Astrocyte (in vitro differentiated cells and primary cell): ENCODE results near the gene HBP1. TPM values are rescaled to one million over a fixed set of nuclear protein-coding genes. Genes with fewer than 3 reads are reported as not detected.

ENCODE experiments used
- DNase-seq: peaks from one replicate; pipeline ENCODE4 v3.0.0-alpha.2; 2010; ENCODE audit warnings: low read depth
- FAIRE-seq: peaks from 2 replicates; lab custom pipeline; 2011; peaks lifted over from hg19 to GRCh38; lab: Jason Lieb, UNC
- H2AFZ ChIP-seq: 2 replicates; pipeline ENCODE4 v1.6.0; 2012; ENCODE audit warnings: low read depth, low read length, inconsistent platforms
- H3K27ac ChIP-seq: 2 replicates; pipeline ENCODE4 v1.5.1; 2011; ENCODE audit warnings: low read depth, low read length, inconsistent platforms
- H3K27me3 ChIP-seq: 2 replicates; pipeline ENCODE4 v1.6.0; 2011; ENCODE audit warnings: low read length, inconsistent platforms; ENCODE audit not compliant: insufficient read depth
- H3K36me3 ChIP-seq: 2 replicates; pipeline ENCODE4 v1.5.1; 2011; ENCODE audit warnings: low read length, inconsistent platforms; ENCODE audit not compliant: insufficient read depth
- H3K4me1 ChIP-seq: 2 replicates; pipeline ENCODE4 v1.5.1; 2011; ENCODE audit warnings: low read length, inconsistent platforms; ENCODE audit not compliant: insufficient read depth
- H3K4me2 ChIP-seq: 2 replicates; pipeline ENCODE4 v1.6.0; 2012; ENCODE audit warnings: low read length, inconsistent platforms
- H3K4me3 ChIP-seq: 2 replicates; pipeline ENCODE4 v1.5.1; 2011; ENCODE audit warnings: low read depth, mild to moderate bottlenecking, low read length, inconsistent platforms; ENCODE audit not compliant: insufficient read depth
- H3K79me2 ChIP-seq: 2 replicates; pipeline ENCODE4 v1.6.0; 2012; ENCODE audit warnings: mild to moderate bottlenecking, low read length, inconsistent platforms; ENCODE audit not compliant: insufficient read depth
- H3K9ac ChIP-seq: 2 replicates; pipeline ENCODE4 v1.6.0; 2012; ENCODE audit warnings: mild to moderate bottlenecking, low read length, inconsistent platforms
- H3K9me3 ChIP-seq: 2 replicates; pipeline ENCODE4 v1.5.1; 2012; ENCODE audit warnings: low read depth, mild to moderate bottlenecking, low read length, inconsistent platforms; ENCODE audit not compliant: insufficient read depth
- H4K20me1 ChIP-seq: 2 replicates; pipeline ENCODE4 v1.6.0; 2012; ENCODE audit warnings: low read length, inconsistent platforms; ENCODE audit not compliant: insufficient read depth
- H3K27ac Mint-ChIP-seq: one replicate; pipeline ENCODE4 v1.8.0; 2021; ENCODE audit warnings: mild to moderate bottlenecking, mixed read lengths; ENCODE audit not compliant: unreplicated experiment
- H3K27me3 Mint-ChIP-seq: one replicate; pipeline ENCODE4 v1.8.0; 2021; ENCODE audit warnings: low read depth, mixed read lengths; ENCODE audit not compliant: unreplicated experiment
- H3K36me3 Mint-ChIP-seq: one replicate; pipeline ENCODE4 v1.8.0; 2021; ENCODE audit warnings: low read depth, mixed read lengths; ENCODE audit not compliant: unreplicated experiment
- H3K4me1 Mint-ChIP-seq: one replicate; pipeline ENCODE4 v1.8.0; 2021; ENCODE audit warnings: low read depth, mixed read lengths; ENCODE audit not compliant: unreplicated experiment
- H3K4me3 Mint-ChIP-seq: one replicate; pipeline ENCODE4 v1.8.0; 2021; ENCODE audit warnings: mild to moderate bottlenecking, moderate library complexity, mixed read lengths; ENCODE audit not compliant: unreplicated experiment
- H3K9me3 Mint-ChIP-seq: one replicate; pipeline ENCODE4 v1.8.0; 2021; ENCODE audit warnings: mild to moderate bottlenecking, mixed read lengths; ENCODE audit not compliant: unreplicated experiment
- EZH2 ChIP-seq: IDR thresholded peaks from 2 replicates; pipeline ENCODE4 v1.6.1; 2012; ENCODE audit warnings: mild to moderate bottlenecking, low read length, inconsistent platforms; ENCODE audit not compliant: insufficient read depth
- total RNA-seq: library from RNA; stranded (reverse); gene quantifications from 2 replicates; pipeline ENCODE4 v1.2.1, GENCODE V29; 2021
- TF ChIP-seq, protein P1 (sequence below): IDR thresholded peaks from 2 replicates; pipeline ENCODE4 v1.5.1; 2011; ENCODE audit warnings: low read depth, mild to moderate bottlenecking, inconsistent platforms, low read length, moderate library complexity; ENCODE audit not compliant: insufficient read depth

Gene HBP1
- total RNA-seq, 1 donor from 2014 or later: 46.2 TPM

GRCh38 chr7:107148721-107149120 is 20.1 kb upstream of the HBP1 start:
- no peaks in the 10 kb centered on the region for H3K9me3 ChIP-seq
- H3K79me2 ChIP-seq: no peaks in the 10 kb centered on the region
- H2AFZ ChIP-seq: no peak overlapping the region
- no peaks in the 10 kb centered on the region for H3K9me3 Mint-ChIP-seq
- no peak overlapping the region for H3K9ac ChIP-seq
- H3K36me3 ChIP-seq: no peaks in the 10 kb centered on the region
- H3K4me2 ChIP-seq: no peak overlapping the region
- H3K4me1 Mint-ChIP-seq: peaks cover 10% of the 10 kb centered on the region
- no peak for DNase-seq
- H3K27ac ChIP-seq: no peak overlapping the region
- H3K36me3 Mint-ChIP-seq: no peaks in the 10 kb centered on the region
- H3K4me3 Mint-ChIP-seq: no peak overlapping the region
- no peaks in the 10 kb centered on the region for H3K27me3 ChIP-seq
- H3K27ac Mint-ChIP-seq: no peak overlapping the region
- no peak overlapping the region for H3K4me3 ChIP-seq
- peaks cover 8% of the 10 kb centered on the region for H3K4me1 ChIP-seq
- no peaks in the 10 kb centered on the region for H3K27me3 Mint-ChIP-seq
- TF ChIP-seq, protein P1, sequence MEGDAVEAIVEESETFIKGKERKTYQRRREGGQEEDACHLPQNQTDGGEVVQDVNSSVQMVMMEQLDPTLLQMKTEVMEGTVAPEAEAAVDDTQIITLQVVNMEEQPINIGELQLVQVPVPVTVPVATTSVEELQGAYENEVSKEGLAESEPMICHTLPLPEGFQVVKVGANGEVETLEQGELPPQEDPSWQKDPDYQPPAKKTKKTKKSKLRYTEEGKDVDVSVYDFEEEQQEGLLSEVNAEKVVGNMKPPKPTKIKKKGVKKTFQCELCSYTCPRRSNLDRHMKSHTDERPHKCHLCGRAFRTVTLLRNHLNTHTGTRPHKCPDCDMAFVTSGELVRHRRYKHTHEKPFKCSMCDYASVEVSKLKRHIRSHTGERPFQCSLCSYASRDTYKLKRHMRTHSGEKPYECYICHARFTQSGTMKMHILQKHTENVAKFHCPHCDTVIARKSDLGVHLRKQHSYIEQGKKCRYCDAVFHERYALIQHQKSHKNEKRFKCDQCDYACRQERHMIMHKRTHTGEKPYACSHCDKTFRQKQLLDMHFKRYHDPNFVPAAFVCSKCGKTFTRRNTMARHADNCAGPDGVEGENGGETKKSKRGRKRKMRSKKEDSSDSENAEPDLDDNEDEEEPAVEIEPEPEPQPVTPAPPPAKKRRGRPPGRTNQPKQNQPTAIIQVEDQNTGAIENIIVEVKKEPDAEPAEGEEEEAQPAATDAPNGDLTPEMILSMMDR: no peak
- no peak for TF ChIP-seq EZH2
- H4K20me1 ChIP-seq: no peaks in the 10 kb centered on the region
- no peak for FAIRE-seq

DNA sequence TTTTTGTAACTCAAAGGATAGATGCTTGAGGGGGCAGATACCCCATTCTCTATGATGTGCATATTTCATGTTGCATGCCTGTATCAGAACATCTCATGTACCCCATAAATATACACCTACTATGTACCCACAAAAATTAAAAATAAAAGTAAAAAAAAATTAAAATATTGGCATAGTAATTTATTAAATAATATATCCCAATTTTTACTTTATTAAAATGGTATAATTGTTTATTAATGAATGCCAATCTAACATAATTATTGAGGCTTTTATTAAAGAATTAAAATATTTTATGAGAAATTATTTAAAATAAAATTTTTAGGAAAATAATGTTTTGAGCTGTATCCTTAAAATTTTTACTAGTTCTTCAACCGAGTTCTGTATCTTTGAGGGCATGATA is 18.9 kb upstream of the HBP1 start:
- H3K36me3 Mint-ChIP-seq: no peaks in the 10 kb centered on the region
- no peak overlapping the region for H3K27ac Mint-ChIP-seq
- no peaks in the 10 kb centered on the region for H4K20me1 ChIP-seq
- H3K9me3 ChIP-seq: no peaks in the 10 kb centered on the region
- H3K4me1 ChIP-seq: peaks cover 8% of the 10 kb centered on the region
- H3K79me2 ChIP-seq: no peaks in the 10 kb centered on the region
- no peak overlapping the region for H3K9ac ChIP-seq
- no peaks in the 10 kb centered on the region for H3K27me3 ChIP-seq
- no peak overlapping the region for H2AFZ ChIP-seq
- DNase-seq (no peak), FAIRE-seq (no peak)
- H3K27ac ChIP-seq: no peak overlapping the region
- H3K9me3 Mint-ChIP-seq: no peaks in the 10 kb centered on the region
- TF ChIP-seq, protein P1: no peak
- TF ChIP-seq EZH2: no peak
- H3K36me3 ChIP-seq: no peaks in the 10 kb centered on the region
- no peak overlapping the region for H3K4me3 ChIP-seq
- H3K4me2 ChIP-seq: no peak overlapping the region
- no peaks in the 10 kb centered on the region for H3K27me3 Mint-ChIP-seq
- peaks cover 10% of the 10 kb centered on the region for H3K4me1 Mint-ChIP-seq
- H3K4me3 Mint-ChIP-seq: no peak overlapping the region

DNA sequence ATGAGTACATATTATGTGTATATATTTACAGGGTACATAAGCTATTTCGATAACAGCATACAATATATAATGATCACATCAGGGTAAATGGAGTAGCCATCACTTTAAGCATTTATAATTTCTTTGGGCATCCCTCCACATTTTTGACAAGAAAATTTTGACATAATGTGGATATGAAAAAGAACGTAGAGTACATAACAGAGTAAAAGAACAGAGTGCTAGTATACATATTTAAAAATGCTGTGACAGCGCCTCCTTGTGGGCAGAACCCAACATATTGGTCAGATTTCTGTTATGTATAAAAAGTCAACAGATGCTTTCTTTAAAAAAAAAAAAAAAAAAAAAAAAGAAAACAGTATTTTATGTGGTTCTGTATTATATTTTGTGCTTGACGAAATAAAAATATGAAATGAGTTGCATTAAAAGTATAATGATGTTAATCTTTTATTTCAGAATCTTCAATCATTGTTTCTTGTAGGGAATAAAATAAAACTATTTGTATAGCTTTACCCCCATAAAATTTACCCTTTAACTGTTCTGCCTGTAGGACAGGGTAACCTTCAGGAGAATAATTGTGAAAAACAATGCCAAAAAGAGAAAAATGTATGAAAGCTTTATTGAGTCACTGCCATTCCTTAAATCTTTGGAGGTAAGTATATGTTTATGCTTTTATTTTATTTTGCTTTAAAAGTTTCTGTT is 18.3 kb upstream of the HBP1 start:
- DNase-seq (peak; percentile 37), FAIRE-seq (no peak)
- no peak overlapping the region for H3K4me2 ChIP-seq
- H3K36me3 Mint-ChIP-seq: no peaks in the 10 kb centered on the region
- H3K27me3 Mint-ChIP-seq: no peaks in the 10 kb centered on the region
- H3K27ac ChIP-seq: no peak overlapping the region
- no peaks in the 10 kb centered on the region for H3K36me3 ChIP-seq
- TF ChIP-seq, protein P1: peak; percentile 72
- TF ChIP-seq EZH2: no peak
- H3K4me3 Mint-ChIP-seq: no peak overlapping the region
- no peak overlapping the region for H3K27ac Mint-ChIP-seq
- peaks cover 10% of the 10 kb centered on the region for H3K4me1 Mint-ChIP-seq
- H3K27me3 ChIP-seq: no peaks in the 10 kb centered on the region
- no peaks in the 10 kb centered on the region for H4K20me1 ChIP-seq
- no peak overlapping the region for H2AFZ ChIP-seq
- H3K9me3 Mint-ChIP-seq: no peaks in the 10 kb centered on the region
- H3K9me3 ChIP-seq: no peaks in the 10 kb centered on the region
- no peak overlapping the region for H3K4me3 ChIP-seq
- peaks cover 8% of the 10 kb centered on the region for H3K4me1 ChIP-seq
- H3K9ac ChIP-seq: no peak overlapping the region
- H3K79me2 ChIP-seq: no peaks in the 10 kb centered on the region
